ENCODE data around the gene GBA2.

The GBA2 gene

DNA sequence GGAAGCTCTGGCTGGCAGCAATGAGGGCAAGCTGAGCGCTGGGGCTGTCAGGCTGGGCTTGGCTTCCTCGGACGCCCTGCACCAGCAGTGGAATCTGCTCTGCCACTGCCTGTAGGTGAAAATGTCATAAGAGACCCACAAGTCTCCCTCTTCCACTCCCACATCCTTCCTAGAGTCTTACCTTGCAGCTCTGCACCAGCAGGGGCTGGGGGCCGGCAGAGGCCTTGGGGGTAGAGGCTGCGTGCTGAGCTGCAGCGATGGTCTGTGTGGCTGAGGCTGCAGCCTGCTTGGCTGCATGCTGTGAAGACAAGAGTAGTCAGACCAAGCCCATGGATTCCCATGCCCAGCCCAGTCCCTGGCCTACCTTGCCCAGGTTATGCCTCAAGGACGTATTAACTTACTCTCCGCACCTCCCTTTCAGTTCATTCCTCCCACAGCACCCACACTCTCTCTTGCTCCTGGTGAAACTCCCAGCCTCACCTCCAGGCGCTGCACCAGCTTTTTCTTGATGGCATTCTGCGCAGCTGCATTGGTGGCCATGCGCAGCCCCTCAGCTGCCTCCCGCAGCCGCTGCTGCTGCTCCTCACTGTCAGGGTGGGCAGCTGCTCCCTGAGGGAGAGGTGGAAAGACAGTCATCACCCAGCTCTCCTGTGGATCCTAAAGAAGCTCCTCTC is 34.3 kb downstream of the GBA2 start:
- no peak for DNase-seq (ENCODE audit: low spot score)

DNA sequence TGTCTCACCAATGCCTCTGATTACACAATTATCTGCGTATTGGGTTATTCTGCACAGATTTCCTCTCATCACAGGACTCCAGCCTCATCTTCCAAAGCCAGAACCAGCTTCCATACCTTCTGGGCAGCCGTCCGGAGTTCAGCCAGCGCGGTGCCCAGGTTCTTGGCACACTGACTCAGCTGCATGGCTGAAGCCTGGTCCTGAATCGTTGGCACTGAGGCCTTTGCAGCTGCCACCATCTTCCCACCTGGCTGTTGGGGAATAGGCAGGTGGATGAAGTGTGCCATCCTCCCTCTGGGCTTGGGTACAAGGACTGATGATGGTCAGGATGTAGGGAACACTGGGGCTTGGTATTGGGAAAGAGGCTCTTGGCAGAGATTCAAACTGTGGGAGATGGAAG is 34.9 kb downstream of the GBA2 start:
- DNase-seq (ENCODE audit: low spot score), result no peak

DNA sequence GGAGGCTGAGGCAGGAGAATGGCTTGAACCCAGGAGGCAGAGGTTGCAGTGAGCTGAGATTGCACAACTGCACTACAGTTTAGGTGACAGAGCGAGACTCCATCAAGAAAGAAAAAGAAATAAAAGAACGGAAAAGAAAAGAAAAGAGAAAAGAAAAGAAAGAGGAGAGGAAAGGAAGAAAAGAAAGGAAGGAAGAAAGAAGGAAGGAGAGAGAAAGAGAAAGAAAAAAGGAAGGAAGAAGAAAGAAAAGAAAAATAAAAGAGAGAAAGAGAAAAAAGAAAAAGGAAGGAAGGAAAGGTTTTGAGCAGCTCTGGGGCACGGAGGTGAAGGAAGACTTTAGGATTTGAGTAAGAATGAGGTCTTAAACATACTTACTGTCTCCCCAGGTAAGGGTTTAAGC is 35.5 kb downstream of the GBA2 start:
- no peak for DNase-seq (ENCODE audit: low spot score)

DNA sequence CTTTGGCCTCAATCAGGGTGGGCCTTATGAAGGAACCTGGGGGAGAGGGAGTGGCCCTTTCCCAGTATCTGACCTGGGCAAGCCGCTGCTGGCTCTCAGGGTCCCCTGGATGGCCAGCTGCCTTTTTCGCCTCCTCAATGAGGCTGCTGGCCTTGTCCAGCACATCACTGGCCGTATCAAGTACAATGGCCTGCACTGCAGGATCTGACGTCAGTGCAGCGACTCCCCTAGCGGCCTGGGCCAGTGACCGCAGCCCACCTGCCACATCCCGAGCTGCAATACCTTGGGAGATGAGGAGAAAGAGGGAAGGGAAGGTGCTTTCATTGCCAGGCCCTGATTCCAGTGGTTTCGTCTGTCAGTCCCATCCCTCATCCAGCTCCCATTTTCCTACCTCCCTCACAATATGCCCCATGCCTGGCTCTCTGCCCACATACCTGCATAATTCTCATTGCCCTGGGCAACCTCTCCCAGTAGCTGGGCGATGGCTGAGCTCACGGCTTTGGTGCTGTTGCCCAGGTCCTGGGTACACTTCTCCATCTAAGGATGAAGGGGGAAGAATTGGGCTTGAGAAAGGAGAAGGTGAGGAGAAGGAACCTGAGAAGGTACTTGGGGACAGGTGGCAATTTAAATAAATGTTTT is 36.1 kb downstream of the GBA2 start:
- DNase-seq (ENCODE audit: low spot score), result no peak

DNA sequence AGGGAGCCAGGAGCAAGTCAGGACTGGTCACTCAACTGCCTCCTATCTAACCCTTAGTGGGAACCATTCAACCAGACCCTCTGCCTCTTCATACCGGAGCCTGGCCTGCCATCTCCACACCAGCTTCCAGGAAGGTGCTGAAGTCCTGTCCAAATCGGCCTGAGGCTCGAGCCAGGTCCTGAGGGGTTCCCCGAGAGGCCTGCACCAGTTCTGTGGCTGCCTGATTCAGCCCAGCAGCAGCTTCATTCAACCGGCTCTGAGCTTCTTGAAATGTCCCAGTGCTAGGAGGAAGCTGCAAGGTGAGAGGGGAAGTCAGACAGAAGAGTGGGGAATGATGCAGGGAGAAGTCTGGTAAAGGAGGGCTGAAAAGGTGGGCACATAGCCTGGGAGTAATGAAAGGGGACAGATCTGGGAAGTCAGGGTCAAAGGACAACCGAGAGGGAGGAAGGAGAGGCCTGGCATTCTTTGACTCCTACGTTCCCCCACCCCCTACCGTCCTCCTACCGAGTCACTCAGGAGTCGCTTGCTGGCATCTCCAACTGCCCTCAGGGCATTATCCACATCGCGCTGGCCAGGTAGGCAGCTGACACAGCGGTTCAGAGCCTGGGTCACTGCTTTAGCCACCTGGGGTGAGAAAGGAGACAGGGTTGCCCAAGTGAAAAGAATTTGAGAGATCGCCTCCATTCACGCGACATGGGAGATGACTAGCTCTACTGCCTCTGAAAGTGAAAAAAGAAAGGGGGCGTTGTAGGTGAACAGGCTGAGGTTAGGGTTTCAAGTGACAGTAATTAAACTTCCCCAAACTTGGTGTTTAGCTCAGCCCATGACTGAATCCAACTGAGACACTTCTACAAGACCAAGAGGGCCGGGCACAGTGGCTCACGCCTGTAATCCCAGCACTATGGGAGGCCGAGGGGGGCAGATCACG is 37.3 kb downstream of the GBA2 start:
- DNase-seq (ENCODE audit: low spot score), result no peak

DNA sequence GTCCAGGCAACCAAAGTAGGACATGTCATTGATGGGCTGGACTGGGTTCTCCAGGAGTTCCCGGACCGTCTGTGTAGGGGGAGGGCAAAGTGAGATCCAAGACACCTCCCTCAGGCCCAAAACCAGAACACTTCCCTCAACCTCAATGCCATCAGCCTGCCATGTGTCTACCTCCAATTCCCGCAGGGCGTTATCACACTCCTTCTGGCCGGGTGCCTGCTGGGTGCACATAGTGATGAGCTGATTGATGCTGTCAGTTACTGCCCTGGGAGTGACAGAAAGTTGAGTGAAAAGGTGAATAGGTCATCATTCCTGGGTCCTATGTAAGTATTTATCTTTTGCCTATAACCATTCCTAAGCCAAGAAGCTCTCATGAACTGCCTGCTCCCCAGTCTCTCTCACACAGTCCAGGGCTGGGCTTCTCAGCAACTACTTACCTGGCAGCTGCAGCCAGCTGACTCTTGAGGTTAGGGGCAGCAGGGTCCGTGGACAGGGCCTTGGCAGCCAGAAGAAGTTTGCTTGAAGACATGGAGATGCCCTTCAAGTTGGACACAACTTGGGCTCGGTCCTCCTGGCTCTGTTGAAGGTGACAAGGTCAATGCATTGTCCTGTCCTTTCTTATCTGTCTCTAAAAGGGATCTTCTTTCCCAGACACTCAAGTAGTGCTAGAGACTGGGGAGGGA is 38.1 kb downstream of the GBA2 start:
- DNase-seq (ENCODE audit: low spot score), result no peak

DNA sequence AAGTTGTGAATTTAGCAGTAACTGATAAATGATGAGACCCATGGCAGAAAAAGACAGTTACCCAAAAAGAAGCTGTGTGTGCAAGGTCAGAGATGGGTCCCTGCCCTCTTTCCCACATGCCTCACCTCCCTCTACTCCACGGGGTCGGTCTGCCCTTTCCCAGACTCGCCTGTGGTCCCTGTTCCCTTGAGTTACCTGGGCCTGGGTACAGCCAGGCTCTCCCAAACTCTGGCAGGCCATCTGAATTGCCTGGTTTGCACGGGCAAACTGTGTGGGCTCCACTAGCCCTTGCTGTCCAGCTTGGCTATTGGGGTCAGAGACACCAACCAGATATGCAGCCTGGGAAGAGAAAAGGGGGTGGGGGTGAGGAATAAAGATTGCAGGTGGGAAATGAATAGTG is 40.9 kb downstream of the GBA2 start:
- DNase-seq (ENCODE audit: low spot score), result no peak

DNA sequence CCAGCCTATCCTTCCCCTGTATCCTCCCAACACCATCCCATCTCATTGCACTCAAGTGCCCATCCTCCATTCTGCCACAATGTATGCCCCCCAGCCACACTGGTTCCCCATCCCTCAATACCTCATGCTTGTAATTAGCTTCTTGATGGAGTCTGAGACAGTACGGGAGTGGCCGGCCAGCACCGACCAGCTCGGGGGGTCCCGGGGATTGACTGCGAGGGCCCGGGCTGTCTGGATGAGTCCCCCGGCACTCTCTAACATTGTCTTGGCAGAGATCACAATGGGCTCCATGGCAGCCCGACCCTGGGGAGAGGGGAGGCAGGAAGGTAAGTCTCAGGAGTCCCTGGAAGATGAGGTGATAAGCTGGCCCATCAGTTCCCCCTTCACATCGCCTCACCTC is 42.1 kb downstream of the GBA2 start:
- no peak for DNase-seq (ENCODE audit: low spot score)

DNA sequence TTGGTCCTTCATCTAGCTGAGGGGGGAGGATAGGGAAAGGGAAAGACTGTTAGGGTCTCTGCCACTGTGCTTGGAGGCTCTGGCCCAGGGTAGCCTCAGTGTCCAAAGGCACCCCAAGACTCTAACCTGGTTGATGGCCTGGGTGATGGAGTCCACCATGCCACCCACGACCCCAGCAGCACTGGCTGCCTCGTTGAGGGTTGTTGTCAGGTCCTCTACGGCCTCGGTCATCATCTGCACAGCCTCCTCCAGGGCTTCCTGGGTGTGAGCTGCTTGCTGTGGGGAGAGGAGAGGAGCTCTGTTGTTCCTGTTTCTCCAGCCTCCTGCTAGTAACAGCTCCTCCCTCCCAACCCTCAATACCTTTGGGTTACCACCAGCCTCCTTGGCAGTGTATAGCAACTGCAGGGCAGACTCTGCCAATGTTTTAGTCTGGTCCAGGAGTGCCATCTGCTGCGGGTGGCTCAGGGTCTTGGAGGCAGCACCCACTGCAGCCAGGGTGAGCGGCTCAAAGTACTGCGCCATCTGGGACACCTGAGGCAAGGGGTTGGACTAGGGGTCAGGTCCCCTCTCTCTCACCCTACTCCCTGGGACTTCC is 43.1 kb downstream of the GBA2 start:
- no peak for DNase-seq (ENCODE audit: low spot score)

DNA sequence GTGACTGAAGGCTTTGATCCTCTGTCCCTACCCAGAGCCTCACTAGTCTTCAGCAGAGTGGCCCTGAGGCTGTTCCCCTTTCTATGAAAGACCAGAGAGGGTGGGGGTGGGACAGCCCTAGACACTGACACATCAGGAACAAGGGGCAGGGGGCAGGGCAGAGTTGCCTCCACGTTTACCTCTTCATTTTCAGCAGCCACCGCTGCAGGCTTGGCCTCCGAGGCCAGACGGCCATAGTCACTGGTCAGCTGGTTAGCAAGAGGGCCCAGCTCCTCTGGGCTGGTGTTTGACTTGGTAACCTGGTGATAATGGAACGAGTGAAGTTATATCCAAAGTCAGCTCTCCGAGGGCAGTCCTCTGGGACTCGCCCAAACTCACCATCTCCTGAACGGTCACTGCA is 43.7 kb downstream of the GBA2 start:
- DNase-seq (ENCODE audit: low spot score), result no peak

DNA sequence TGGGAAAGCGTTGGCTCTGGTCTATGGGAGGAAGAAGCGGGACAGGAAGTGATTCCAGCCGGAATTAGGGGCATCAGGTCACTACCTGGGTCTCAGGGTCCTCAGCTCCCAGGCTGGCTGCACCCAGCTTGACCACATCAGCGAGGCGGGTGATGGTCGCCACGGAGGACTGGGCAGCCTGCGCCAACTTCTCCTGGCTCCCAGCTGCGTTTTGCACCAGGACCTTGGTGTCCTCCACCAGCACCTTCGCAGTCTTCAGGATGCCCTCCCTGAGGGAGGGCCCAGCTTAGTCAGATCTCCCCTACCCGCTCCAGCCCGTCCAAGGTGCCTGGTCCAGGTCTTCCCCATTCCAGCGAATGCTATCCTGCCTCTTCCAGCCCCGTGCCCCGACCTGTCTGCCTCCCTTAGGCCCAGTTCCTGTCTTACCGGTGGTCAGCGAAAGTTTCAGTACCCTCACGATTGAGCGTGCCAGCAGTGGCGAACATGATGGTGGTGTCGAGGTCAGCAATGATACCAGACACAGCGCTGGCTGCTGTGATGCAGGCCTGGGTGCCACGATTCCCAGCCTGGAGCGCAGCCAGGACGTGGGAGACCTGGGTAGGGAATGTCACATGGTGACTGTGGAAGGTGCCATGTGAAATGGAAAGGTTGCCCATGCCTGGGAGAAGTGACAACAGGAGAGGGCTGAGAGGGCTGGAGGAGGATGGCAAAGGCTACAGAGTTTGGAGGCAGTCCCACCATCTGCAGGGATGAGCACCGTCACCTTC is 44.9 kb downstream of the GBA2 start:
- no peak for DNase-seq (ENCODE audit: low spot score)

DNA sequence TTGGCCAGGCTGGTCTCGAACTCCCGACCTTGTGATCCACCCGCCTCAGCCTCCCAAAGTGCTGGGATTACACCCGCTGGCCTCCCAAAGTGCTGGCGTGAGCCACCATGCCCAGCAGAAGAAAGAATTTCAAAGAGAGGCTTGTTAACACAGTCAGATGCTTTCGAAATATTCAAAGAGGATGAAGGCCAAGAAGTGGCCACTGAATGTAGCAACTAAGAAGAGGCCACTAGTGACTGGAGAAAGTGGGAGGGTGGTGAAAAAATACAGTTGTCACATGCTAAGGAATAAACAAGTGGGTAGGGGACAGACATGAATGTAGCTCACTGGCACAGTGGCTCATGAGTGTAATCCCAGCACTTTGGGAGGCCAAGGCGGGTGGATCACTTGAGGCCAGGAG is 46.3 kb downstream of the GBA2 start:
- DNase-seq (ENCODE audit: low spot score), result no peak

DNA sequence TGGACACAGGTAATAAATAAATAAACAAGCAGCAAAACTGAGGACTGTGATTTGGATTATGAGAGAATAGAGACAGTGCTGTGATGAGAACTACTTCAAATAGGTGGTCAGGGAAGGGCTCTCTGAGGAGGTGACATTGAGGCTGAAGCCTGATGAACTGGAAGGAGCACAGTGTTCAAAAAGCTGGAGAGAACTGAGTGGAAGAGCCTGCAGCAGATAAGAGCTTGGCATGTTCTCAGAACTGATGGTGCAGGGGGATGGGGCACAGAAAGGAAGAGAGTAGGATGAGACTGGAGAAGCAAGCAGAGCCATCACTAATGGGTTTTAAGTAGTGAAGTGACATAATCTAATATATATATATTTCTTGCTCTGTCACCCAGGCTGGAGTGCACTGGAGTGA is 48.1 kb downstream of the GBA2 start:
- DNase-seq (ENCODE audit: low spot score), result no peak

DNA sequence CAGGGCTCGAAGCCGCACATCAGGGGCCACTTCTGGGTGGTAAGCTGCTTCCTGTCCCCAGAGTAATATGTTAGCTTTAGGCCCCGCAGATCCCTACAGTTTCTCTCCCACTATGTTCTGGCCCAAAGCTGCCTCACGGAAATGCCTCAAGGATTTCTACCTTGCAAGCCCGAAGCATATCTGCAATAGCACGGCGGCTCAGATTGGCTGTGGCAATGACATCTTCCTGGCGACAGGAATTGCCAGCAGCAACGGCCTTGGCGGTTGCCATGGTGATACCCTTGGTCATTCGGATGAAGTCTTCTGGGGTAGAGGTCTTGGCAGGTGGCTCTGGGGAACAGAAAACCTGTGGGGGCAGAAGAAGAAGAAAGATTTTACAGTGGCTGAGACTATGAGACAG is 49.0 kb downstream of the GBA2 start:
- DNase-seq (ENCODE audit: low spot score), result no peak

DNA sequence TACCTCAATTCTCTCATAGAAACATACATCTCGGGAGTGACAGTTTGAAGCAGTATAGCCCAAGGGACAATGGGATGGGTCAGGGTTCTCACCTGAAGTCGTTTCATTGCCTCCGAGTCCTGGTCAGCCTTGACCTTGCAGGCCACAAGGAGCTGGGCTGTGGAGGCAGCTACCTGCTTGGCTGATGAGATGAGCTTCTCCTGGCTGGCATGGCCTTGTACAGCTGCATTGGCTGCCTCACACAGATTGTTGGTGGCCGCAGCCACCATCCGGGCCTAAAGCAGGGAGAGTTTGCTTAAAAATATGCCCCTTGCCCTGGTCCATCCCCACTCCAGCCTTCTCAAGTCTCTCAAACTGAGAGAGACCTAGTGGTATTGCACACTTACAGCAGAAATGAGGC is 50.8 kb downstream of the GBA2 start:
- no peak for DNase-seq (ENCODE audit: low spot score)

DNA sequence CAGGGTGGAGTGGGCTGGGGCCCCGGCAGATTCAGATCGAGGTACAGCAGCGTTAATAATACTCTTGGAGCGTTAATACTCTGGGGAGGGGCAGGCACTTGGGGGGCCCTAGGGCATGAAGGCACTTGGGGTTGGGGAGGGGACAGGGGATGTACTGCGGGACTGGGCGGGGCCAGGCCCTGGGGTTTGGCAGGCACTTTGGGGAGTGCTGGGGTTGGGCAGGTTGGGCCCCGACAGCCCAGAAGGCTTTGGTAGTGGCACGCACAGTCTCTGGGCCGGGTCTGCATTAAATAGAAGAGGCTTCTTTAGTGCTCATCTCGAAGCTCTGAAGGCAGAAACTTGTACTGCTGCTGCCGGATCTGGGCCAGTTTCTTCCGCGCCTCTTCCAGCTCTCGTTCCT is 51.5 kb downstream of the GBA2 start:
- no peak for DNase-seq (ENCODE audit: low spot score)

DNA sequence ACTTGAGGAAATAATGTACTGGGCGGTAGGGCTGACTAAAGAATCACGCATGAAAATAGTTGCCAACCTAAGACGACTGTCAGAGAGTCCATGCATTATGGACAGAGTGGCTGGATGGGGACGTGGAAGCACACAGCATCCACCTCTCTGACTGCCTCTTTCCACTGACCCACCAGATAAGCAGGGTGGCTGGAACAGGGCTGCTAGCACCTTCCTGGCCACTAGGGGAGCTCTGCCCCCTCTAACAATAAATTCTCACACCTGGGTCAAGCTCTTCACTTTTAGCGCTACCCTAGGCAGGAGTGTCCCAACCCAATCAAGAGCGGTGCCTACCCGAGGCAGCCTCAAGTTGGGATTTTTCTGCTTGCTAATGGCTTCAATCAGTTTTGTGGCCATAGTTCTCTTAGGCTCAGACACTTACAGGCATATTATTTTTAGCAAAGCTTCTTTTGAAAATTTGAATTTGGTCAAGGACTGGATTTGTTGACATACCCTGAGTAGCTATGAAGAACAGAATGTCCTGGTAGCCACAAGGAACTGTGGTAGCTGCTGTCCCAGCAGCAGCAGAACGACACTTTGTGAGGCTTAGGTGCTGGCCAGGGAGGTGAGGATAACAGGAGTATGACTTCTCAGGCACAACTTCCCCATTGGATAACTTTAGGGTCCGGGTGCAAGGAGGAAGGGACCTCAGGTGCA is 52.4 kb downstream of the GBA2 start:
- DNase-seq (ENCODE audit: low spot score), result peak; percentile 61

DNA sequence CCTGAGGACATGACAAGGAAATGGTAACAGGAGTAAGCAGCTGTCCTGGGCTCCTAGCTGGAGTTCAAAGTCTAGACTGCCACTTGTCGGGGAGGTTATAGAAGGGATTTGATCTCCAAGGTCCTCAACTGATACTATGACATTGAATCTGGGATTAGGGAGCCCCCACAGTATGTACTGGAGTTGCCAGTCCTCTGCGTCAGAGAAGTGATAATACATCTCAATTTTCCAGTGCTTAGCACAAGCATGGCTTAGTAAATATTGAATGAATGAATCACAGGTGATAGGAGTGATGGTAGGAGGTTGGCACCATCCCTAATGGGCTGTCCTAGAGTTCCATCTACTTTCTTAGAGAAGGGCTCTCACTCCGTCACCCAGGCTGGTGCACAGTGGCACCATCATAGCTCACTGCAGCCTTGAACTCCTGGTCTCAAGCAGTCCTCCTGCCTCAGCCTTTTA is 53.1 kb downstream of the GBA2 start:
- no peak for DNase-seq (ENCODE audit: low spot score)

DNA sequence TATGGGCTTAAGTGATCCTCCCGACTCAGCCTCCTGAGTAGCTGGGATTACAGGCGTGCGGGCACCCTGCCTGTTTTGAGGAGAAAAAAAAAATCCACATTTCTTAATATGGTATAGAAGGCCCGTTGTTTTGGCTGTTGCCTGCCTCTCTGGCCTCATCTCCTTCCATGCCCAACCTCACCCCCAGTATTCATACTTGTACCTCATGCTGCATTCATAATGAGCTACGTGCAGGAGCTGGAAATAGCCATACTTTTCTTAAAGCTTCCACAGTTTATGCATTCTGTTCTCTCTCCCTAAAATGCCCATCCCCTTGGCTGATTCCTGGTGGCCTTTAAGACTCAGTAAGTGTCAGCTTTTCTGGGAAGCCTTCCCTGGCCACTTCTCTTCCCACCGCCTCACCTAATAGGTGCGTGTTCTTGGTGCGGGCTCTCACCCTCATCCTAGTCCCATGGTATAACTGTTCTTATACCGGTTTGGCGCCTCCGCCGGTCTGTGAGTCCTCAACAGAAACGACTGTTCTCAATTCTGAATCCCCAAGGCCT is 57.2 kb downstream of the GBA2 start:
- no peak for DNase-seq (ENCODE audit: low spot score)

DNA sequence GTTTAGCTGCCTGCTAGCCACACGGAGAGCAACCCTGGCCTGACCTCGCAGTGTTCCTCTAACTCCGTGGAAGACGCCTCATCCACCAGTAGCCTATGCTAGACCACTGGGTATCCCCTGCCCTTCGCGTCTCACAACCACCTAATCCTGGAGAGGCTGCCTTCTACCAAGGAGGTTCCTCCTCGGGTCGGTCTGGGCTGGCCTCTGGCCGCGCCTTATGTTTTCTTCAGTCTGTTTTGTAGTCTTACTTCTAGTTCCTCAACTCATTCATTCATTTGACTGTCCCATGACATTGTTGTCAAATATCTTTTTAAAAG is 57.7 kb downstream of the GBA2 start:
- DNase-seq (ENCODE audit: low spot score), result no peak

Measured in AG08396 (cell line).